Gastrocnemius medialis (tissue), 4 donors: ENCODE measurements around the gene GLOD4.
"Not testable (repeated sequence)": the region's sequence is repeated elsewhere in the genome, so short reads cannot be mapped to it uniquely, and the experiment has no call there.

ENCODE experiments used
- POLR2A ChIP-seq, 2 donors: fragments of 450-650 bp; IDR thresholded peaks; one replicate each; pipeline ENCODE4 v1.6.1; 2017; ENCODE audit warnings: antibody characterized with exemption in 2 of 2, mild to moderate bottlenecking in 2 of 2, moderate library complexity in 2 of 2
- TF ChIP-seq, protein P1 (sequence below), 5 experiments: fragments of 450-650 bp in 3 of 5; fragments of 200-600 bp in 2 of 5; sonication (generic) in 2 of 5; IDR thresholded peaks in 4 of 5; conservative IDR thresholded peaks in 1 of 5; 1 replicate in 4 of 5; 2 replicates in 1 of 5; pipeline ENCODE4 v1.5.1; 2016 to 2019; ENCODE audit warnings: antibody characterized with exemption in 5 of 5, mild to moderate bottlenecking in 3 of 5, moderate library complexity in 3 of 5

DNA sequence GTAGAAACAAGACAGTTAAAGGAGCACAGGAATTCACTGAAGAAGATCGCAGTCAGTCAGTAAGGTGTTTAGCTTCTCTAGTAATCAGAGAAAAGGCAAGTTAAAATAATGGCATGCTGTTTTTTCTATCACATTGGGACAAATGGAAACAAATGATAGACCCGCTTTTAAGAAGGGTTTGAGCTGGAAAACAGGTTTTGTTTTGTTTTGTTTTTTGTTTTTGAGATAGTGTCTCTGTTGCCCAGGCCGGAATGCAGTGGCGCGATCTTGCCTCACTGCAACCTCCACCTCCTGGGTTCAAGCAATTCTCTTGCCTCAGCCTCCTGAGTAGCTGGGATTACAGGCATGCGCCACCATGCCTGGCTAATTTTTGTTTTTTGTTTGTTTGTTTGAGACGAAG lies 3.8 kb upstream of the GLOD4 start:
- TF ChIP-seq, protein P1, sequence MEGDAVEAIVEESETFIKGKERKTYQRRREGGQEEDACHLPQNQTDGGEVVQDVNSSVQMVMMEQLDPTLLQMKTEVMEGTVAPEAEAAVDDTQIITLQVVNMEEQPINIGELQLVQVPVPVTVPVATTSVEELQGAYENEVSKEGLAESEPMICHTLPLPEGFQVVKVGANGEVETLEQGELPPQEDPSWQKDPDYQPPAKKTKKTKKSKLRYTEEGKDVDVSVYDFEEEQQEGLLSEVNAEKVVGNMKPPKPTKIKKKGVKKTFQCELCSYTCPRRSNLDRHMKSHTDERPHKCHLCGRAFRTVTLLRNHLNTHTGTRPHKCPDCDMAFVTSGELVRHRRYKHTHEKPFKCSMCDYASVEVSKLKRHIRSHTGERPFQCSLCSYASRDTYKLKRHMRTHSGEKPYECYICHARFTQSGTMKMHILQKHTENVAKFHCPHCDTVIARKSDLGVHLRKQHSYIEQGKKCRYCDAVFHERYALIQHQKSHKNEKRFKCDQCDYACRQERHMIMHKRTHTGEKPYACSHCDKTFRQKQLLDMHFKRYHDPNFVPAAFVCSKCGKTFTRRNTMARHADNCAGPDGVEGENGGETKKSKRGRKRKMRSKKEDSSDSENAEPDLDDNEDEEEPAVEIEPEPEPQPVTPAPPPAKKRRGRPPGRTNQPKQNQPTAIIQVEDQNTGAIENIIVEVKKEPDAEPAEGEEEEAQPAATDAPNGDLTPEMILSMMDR (IDR thresholded peaks at IDR 0.05 in 4 of 5, conservative IDR thresholded peaks at IDR 0.05 in 1 of 5): not testable (repeated sequence)
- TF ChIP-seq POLR2A (IDR thresholded peaks at IDR 0.05): not testable (repeated sequence)
